ENCODE measurements around the gene CHAMP1.
"Not testable (repeated sequence)": the region's sequence is repeated elsewhere in the genome, so short reads cannot be mapped to it uniquely, and the experiment has no call there.

The CHAMP1 gene

GRCh38 chr13:114334305-114335053 is 20.2 kb downstream of the CHAMP1 start:
- Histone ChIP-seq H3K4me3 (no peak overlapping the region), H3K9ac (ENCODE audit: insufficient read length) (no peak overlapping the region), H3K36me3 (ENCODE audit: insufficient read depth, low read length) (no peaks in the 10 kb centered on the region), H3K9me3 (ENCODE audit: low read depth, low read length) (no peaks in the 10 kb centered on the region), H3K27ac (no peak overlapping the region)
- TF ChIP-seq POLR2AphosphoS5 (IDR thresholded peaks at IDR 0.05; ENCODE audit: borderline replicate concordance, low read depth, low read length) = no peak
- no peak for TF ChIP-seq FOXP2 (optimal IDR thresholded peaks at IDR 0.05; ENCODE audit: control extremely low read depth, extremely low read length, insufficient read depth)
- TF ChIP-seq EZH2 (IDR thresholded peaks at IDR 0.05) = no peak
- DNase-seq (ENCODE audit: low read depth, low spot score) = no peak

GRCh38 chr13:114336457-114336856 is 22.2 kb downstream of the CHAMP1 start:
- not testable (repeated sequence) for H3K36me3 ChIP-seq (ENCODE audit: insufficient read depth, low read length); H3K9ac ChIP-seq (ENCODE audit: insufficient read length); H3K9me3 ChIP-seq (ENCODE audit: low read depth, low read length); H3K27ac ChIP-seq; DNase-seq (ENCODE audit: low read depth, low spot score); H3K4me3 ChIP-seq

GRCh38 chr13:114338959-114339358 is 24.7 kb downstream of the CHAMP1 start:
- no peak overlapping the region for H3K27ac ChIP-seq
- H3K9me3 ChIP-seq (ENCODE audit: low read depth, low read length) = no peaks in the 10 kb centered on the region
- no peak for DNase-seq (ENCODE audit: low read depth, low spot score)
- no peaks in the 10 kb centered on the region for H3K36me3 ChIP-seq (ENCODE audit: insufficient read depth, low read length)
- no peak overlapping the region for H3K4me3 ChIP-seq
- no peak for TF ChIP-seq FOXP2 (optimal IDR thresholded peaks at IDR 0.05; ENCODE audit: control extremely low read depth, extremely low read length, insufficient read depth)
- no peak for TF ChIP-seq POLR2AphosphoS5 (IDR thresholded peaks at IDR 0.05; ENCODE audit: borderline replicate concordance, low read depth, low read length)
- TF ChIP-seq EZH2 (IDR thresholded peaks at IDR 0.05) = no peak
- H3K9ac ChIP-seq (ENCODE audit: insufficient read length) = no peak overlapping the region

- DNase-seq (ENCODE audit: low read depth, low spot score) = no peak
- H3K9ac ChIP-seq (ENCODE audit: insufficient read length) = no peak overlapping the region
- H3K4me3 ChIP-seq = no peak overlapping the region
- H3K27ac ChIP-seq = no peak overlapping the region
- TF ChIP-seq FOXP2 (optimal IDR thresholded peaks at IDR 0.05; ENCODE audit: control extremely low read depth, extremely low read length, insufficient read depth) (no peak), POLR2AphosphoS5 (IDR thresholded peaks at IDR 0.05; ENCODE audit: borderline replicate concordance, low read depth, low read length) (no peak), EZH2 (IDR thresholded peaks at IDR 0.05) (no peak)
- no peaks in the 10 kb centered on the region for H3K9me3 ChIP-seq (ENCODE audit: low read depth, low read length)
- no peaks in the 10 kb centered on the region for H3K36me3 ChIP-seq (ENCODE audit: insufficient read depth, low read length)
Measured at GRCh38 chr13:114339857-114340534, 25.7 kb downstream of the CHAMP1 start.

DNA sequence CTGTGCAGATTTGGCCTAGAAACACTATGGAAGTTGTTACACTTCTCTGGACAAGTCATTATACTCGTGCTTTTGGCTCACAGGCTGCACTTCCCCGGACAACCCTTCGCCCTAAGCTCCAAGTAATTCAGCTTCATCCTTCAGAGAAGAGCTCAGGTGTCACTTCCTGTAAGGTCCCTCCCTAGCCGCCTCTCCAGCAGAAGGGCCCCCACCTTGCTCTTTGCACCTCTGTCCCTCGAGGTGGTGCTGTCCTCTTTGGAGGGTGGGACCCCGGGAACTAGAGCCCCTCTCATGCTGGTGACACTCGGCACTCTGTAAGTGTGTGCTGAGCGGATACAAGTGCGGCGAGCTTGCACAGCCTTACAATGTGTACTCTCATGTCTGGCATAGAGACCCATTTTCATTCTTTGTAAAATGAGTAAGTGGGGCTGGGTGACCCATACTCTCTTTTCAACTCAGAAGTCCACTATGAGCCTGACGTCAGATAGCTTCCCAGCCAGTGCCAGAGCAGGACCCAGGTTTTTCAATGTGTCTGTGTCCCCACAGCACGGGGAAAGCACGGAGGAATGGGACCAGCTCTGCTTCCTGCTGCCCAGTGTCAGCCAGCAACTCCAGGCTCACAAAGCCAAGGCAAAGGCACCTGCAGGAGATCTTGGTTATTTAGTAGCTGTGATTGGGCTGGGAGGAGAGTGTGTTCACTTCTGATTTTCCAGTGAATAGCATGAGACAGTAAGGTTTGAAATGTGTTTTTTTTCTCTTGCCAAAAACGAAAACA is 26.9 kb downstream of the CHAMP1 start:
- H3K27ac ChIP-seq = no peak overlapping the region
- no peaks in the 10 kb centered on the region for H3K36me3 ChIP-seq (ENCODE audit: insufficient read depth, low read length)
- no peaks in the 10 kb centered on the region for H3K9me3 ChIP-seq (ENCODE audit: low read depth, low read length)
- no peak overlapping the region for H3K9ac ChIP-seq (ENCODE audit: insufficient read length)
- DNase-seq (ENCODE audit: low read depth, low spot score) = no peak
- TF ChIP-seq FOXP2 (optimal IDR thresholded peaks at IDR 0.05; ENCODE audit: control extremely low read depth, extremely low read length, insufficient read depth) (no peak), POLR2AphosphoS5 (IDR thresholded peaks at IDR 0.05; ENCODE audit: borderline replicate concordance, low read depth, low read length) (no peak), EZH2 (IDR thresholded peaks at IDR 0.05) (no peak)
- no peak overlapping the region for H3K4me3 ChIP-seq

- not testable (repeated sequence) for DNase-seq (ENCODE audit: low read depth, low spot score); H3K9ac ChIP-seq (ENCODE audit: insufficient read length); H3K36me3 ChIP-seq (ENCODE audit: insufficient read depth, low read length); H3K4me3 ChIP-seq; H3K9me3 ChIP-seq (ENCODE audit: low read depth, low read length); H3K27ac ChIP-seq
Measured at GRCh38 chr13:114347256-114347655, 33.0 kb downstream of the CHAMP1 start.

GRCh38 chr13:114352763-114353162 is 38.5 kb downstream of the CHAMP1 start:
- DNase-seq (ENCODE audit: low read depth, low spot score); H3K27ac ChIP-seq; H3K4me3 ChIP-seq; H3K36me3 ChIP-seq (ENCODE audit: insufficient read depth, low read length); H3K9me3 ChIP-seq (ENCODE audit: low read depth, low read length); H3K9ac ChIP-seq (ENCODE audit: insufficient read length): not testable (repeated sequence)

GRCh38 chr13:114353382-114353781 is 39.1 kb downstream of the CHAMP1 start:
- not testable (repeated sequence) for H3K4me3 ChIP-seq; H3K9ac ChIP-seq (ENCODE audit: insufficient read length); DNase-seq (ENCODE audit: low read depth, low spot score); H3K9me3 ChIP-seq (ENCODE audit: low read depth, low read length); H3K27ac ChIP-seq; H3K36me3 ChIP-seq (ENCODE audit: insufficient read depth, low read length)
